Measurements from ENCODE around the gene TUT1.

GRCh38 chr11:62612366-62613290, 21.3 kb upstream of the TUT1 start, which contains the start of the genes EML3 and ROM1:
- peak; percentile 86 for TF ChIP-seq CTCF (IDR thresholded peaks at IDR 0.05; ENCODE audit: borderline replicate concordance, extremely low read depth, low read length, poor library complexity, severe bottlenecking)
- no peak for TF ChIP-seq EZH2 (IDR thresholded peaks at IDR 0.05; ENCODE audit: borderline replicate concordance, low read depth, low read length, severe bottlenecking)

All from DND-41 (cell line).